Measurements from ENCODE around the gene TRIM47. TPM values are rescaled to one million over a fixed set of nuclear protein-coding genes. Genes with fewer than 3 reads are reported as not detected.

The TRIM47 gene
- total RNA-seq, 1 experiment from 2014 or later: 6.9 TPM

- Mint-ChIP-seq H3K27ac (peak overlapping the region in 1 of 3 experiments; percentile 62; a peak in 1 of 7 replicates), H3K9me3 (no peaks in the 10 kb centered on the region), H3K4me1 (peaks cover 10 to 22% of the 10 kb centered on the region in 2 experiments), H3K36me3 (ENCODE audit: insufficient read depth in 1 of 3, low read depth in 3 of 3) (peaks cover 24 to 58% (median 56%) of the 10 kb centered on the region in 3 experiments), H3K27me3 (ENCODE audit: low read depth) (no peaks in the 10 kb centered on the region), H3K4me3 (no peak overlapping the region)
- no peak overlapping the region for H3K56ac ChIP-seq (ENCODE audit: insufficient read length, low read depth, low read length)
- no peak overlapping the region for H4K5ac ChIP-seq (ENCODE audit: insufficient read length, low read depth, low read length)
- no peak overlapping the region for H3K18ac ChIP-seq (ENCODE audit: insufficient read length, low read depth, low read length)
- H3K23ac ChIP-seq (ENCODE audit: insufficient read length, low read depth, low read length): no peak overlapping the region
- H3K4ac ChIP-seq (ENCODE audit: low read depth, low read length): no peak overlapping the region
- no peak overlapping the region for H3K4me2 ChIP-seq (ENCODE audit: insufficient read depth, insufficient read length, low read length)
- no peak overlapping the region for H2BK5ac ChIP-seq (ENCODE audit: insufficient read length, low read length)
- no peaks in the 10 kb centered on the region for H3K27me3 ChIP-seq (ENCODE audit: insufficient read depth, low read length)
- TF ChIP-seq CTCF (conservative IDR thresholded peaks at IDR 0.05): no peak
- H3K9ac ChIP-seq (ENCODE audit: extremely low read depth, insufficient read length, low read length): no peak overlapping the region
- peaks cover 5% of the 10 kb centered on the region; the same call in 1 of the 2 replicates for H3K79me2 ChIP-seq (ENCODE audit: insufficient read depth, low read length)
- H2BK15ac ChIP-seq (ENCODE audit: low read depth, low read length): no peak overlapping the region
- no peak overlapping the region for H2BK12ac ChIP-seq (ENCODE audit: insufficient read length, low read depth, low read length)
- H4K91ac ChIP-seq (ENCODE audit: insufficient read length, low read depth, low read length): no peak overlapping the region
- H3K27ac ChIP-seq (ENCODE audit: insufficient read length, low read depth, low read length): no peak overlapping the region
- peaks cover 5% of the 10 kb centered on the region for H3K4me1 ChIP-seq (ENCODE audit: insufficient read depth, low read length)
- WGBS (ENCODE audit: extremely low coverage, insufficient read length, low lambda C conversion rate): no CpG with 5 or more reads among the region's 9 CpGs
- no peak overlapping the region for H2AFZ ChIP-seq (ENCODE audit: low read length)
- peaks cover 2% of the 10 kb centered on the region for H4K20me1 ChIP-seq (ENCODE audit: control insufficient read depth, insufficient read depth, insufficient read length)
- H3K79me1 ChIP-seq (ENCODE audit: insufficient read depth, low read depth, low read length, poor library complexity, severe bottlenecking): peaks cover 4% of the 10 kb centered on the region
- H2BK20ac ChIP-seq (ENCODE audit: low read depth, low read length, poor library complexity, severe bottlenecking): no peak overlapping the region
- no peak for DNase-seq
- peaks cover 2% of the 10 kb centered on the region for H3K23me2 ChIP-seq (ENCODE audit: insufficient read length, low read depth, low read length, poor library complexity, severe bottlenecking)
- no peak overlapping the region for H2AK5ac ChIP-seq (ENCODE audit: insufficient read length, low read length)
- no peak overlapping the region for H2BK120ac ChIP-seq (ENCODE audit: low read depth, low read length, poor library complexity, severe bottlenecking)
- no peaks in the 10 kb centered on the region for H3K9me3 ChIP-seq (ENCODE audit: control insufficient read depth, low read depth, low read length)
- no peak overlapping the region for H4K8ac ChIP-seq (replicated peaks; ENCODE audit: insufficient read length, low read depth, low read length)
- H3T11ph ChIP-seq (ENCODE audit: low read length): no peak overlapping the region
- H3K14ac ChIP-seq (ENCODE audit: insufficient read depth, low read length): no peak overlapping the region
These were observed 28.7 kb downstream of the TRIM47 start for GRCh38 chr17:75849724-75850123.

Data from H9 (cell line).